IMR-90 (cell line): ENCODE data around the gene ADGRG1. TPM values are rescaled to one million over a fixed set of nuclear protein-coding genes. Genes with fewer than 3 reads are reported as not detected.

Experiments used
- ATAC-seq: fragments of 200-7000 bp; cut with Tn5 transposase; 2 replicates; pipeline ENCODE4 v1.9.1; 2020; ENCODE audit warnings: low read depth, mild to moderate bottlenecking, moderate library complexity
- BruUV-seq: library from RNA; stranded (reverse); fragments of 400-500 nt; replicated peaks from 2 replicates; lab custom pipeline; 2021; lab: Mats Ljungman, UMichigan
- CTCF ChIA-PET: fragments of 300-600 bp; formaldehyde crosslinking; extraction: SDS; loops from one replicate; lab custom pipeline; 2021; ENCODE audit warnings: antibody characterized with exemption; lab: Yijun Ruan, JAX
- POLR2A ChIA-PET: fragments of 300-600 bp; sonication (Branson Sonifier 250); formaldehyde crosslinking; loops from one replicate; lab custom pipeline; 2022; ENCODE audit warnings: antibody characterized with exemption; ENCODE audit not compliant: unreplicated experiment; lab: Charles Lee
- DNase-seq: peaks from one replicate; pipeline ENCODE4 v3.0.0; 2013
- H2AFZ ChIP-seq: replicated peaks from 2 replicates; pipeline ENCODE3; 2013; ENCODE audit warnings: low read length, mild to moderate bottlenecking; ENCODE audit not compliant: poor library complexity
- H2AK5ac ChIP-seq: 2 replicates; pipeline ENCODE4 v1.6.1; 2013; ENCODE audit warnings: low read depth, low read length, inconsistent platforms
- H2AK9ac ChIP-seq: replicated peaks from 2 replicates; pipeline ENCODE3; 2013; ENCODE audit warnings: mild to moderate bottlenecking, low read depth, low read length, moderate library complexity; ENCODE audit not compliant: poor library complexity
- H2BK120ac ChIP-seq: 2 replicates; pipeline ENCODE4 v1.6.1; 2013; ENCODE audit warnings: low read depth, low read length, inconsistent platforms
- H2BK15ac ChIP-seq: 3 replicates; pipeline ENCODE4 v1.6.1; 2013; ENCODE audit warnings: low read depth, low read length, inconsistent platforms
- H2BK20ac ChIP-seq: 2 replicates; pipeline ENCODE4 v1.6.1; 2013; ENCODE audit warnings: low read depth, mild to moderate bottlenecking, inconsistent platforms, low read length, moderate library complexity
- H2BK5ac ChIP-seq: 2 replicates; pipeline ENCODE4 v1.6.1; 2013; ENCODE audit warnings: mild to moderate bottlenecking, low read depth, low read length, inconsistent platforms; ENCODE audit not compliant: poor library complexity, severe bottlenecking
- H3K14ac ChIP-seq: replicated peaks from 2 replicates; pipeline ENCODE4 v1.6.1; 2013; ENCODE audit warnings: low read depth, low read length, inconsistent platforms
- H3K18ac ChIP-seq: 2 replicates; pipeline ENCODE4 v1.6.1; 2013; ENCODE audit warnings: low read depth, low read length, control low read depth
- H3K23ac ChIP-seq: 2 replicates; pipeline ENCODE4 v1.6.1; 2013; ENCODE audit warnings: low read depth, low read length, inconsistent platforms
- H3K27ac ChIP-seq: 2 replicates; pipeline ENCODE4 v1.5.1; 2013; ENCODE audit warnings: mild to moderate bottlenecking, control low read depth, low read length; ENCODE audit not compliant: insufficient read depth
- H3K27me3 ChIP-seq: 2 replicates; pipeline ENCODE4 v1.6.1; 2013; ENCODE audit warnings: low read length; ENCODE audit not compliant: control insufficient read depth, insufficient read depth
- H3K36me3 ChIP-seq: 2 replicates; pipeline ENCODE4 v1.6.1; 2013; ENCODE audit warnings: low read length, mixed read lengths; ENCODE audit not compliant: control insufficient read depth, insufficient read depth
- H3K4ac ChIP-seq: 2 replicates; pipeline ENCODE4 v1.6.1; 2013; ENCODE audit warnings: low read depth, low read length, inconsistent platforms
- H3K4me1 ChIP-seq: 2 replicates; pipeline ENCODE4 v1.6.1; 2013; ENCODE audit warnings: low read length, mixed read lengths; ENCODE audit not compliant: control insufficient read depth, insufficient read depth
- H3K4me2 ChIP-seq: 2 replicates; pipeline ENCODE4 v1.6.1; 2013; ENCODE audit warnings: low read depth, mild to moderate bottlenecking, control low read depth, low read length, moderate library complexity
- H3K4me3 ChIP-seq: 2 replicates; pipeline ENCODE4 v1.5.1; 2013; ENCODE audit warnings: low read depth, mild to moderate bottlenecking, control low read depth, low read length, moderate library complexity; ENCODE audit not compliant: insufficient read depth
- H3K56ac ChIP-seq: 2 replicates; pipeline ENCODE4 v1.6.1; 2013; ENCODE audit warnings: low read length, inconsistent platforms; ENCODE audit not compliant: insufficient read depth; ENCODE audit errors: extremely low read depth
- H3K79me1 ChIP-seq, 2 experiments: 2 replicates each; pipeline ENCODE4 v1.6.1; 2013; ENCODE audit warnings: low read length in 2 of 2, inconsistent platforms in 1 of 2, low read depth in 1 of 2
- H3K9ac ChIP-seq: 2 replicates; pipeline ENCODE4 v1.6.1; 2013; ENCODE audit warnings: low read depth, low read length, control low read depth
- H3K9me1 ChIP-seq: 2 replicates; pipeline ENCODE4 v1.6.1; 2013; ENCODE audit warnings: low read length, inconsistent platforms; ENCODE audit not compliant: insufficient read depth
- H3K9me3 ChIP-seq: 2 replicates; pipeline ENCODE4 v1.6.1; 2013; ENCODE audit warnings: low read length; ENCODE audit not compliant: control insufficient read depth, insufficient read depth
- H4K20me1 ChIP-seq: 2 replicates; pipeline ENCODE4 v1.6.1; 2013; ENCODE audit warnings: low read length, inconsistent platforms; ENCODE audit not compliant: insufficient read depth
- H4K5ac ChIP-seq: 2 replicates; pipeline ENCODE4 v1.6.1; 2013; ENCODE audit warnings: mild to moderate bottlenecking, low read depth, low read length, control low read depth
- H4K8ac ChIP-seq, 2 experiments: 2 replicates each; pipeline ENCODE4 v1.6.1; 2013; ENCODE audit warnings: low read depth in 2 of 2, low read length in 2 of 2, control low read depth in 1 of 2, inconsistent platforms in 1 of 2
- H4K91ac ChIP-seq: 2 replicates; pipeline ENCODE4 v1.6.1; 2013; ENCODE audit warnings: low read depth, low read length, inconsistent platforms; ENCODE audit not compliant: insufficient read depth
- BHLHE40 ChIP-seq: fragments of 150-350 bp; IDR thresholded peaks from 2 replicates; pipeline ENCODE4 v1.6.1; 2016; ENCODE audit warnings: mild to moderate bottlenecking, low read depth, low read length
- CEBPB ChIP-seq: IDR thresholded peaks from 2 replicates; pipeline ENCODE4 v1.6.1; 2012; ENCODE audit warnings: low read depth, low read length, improper control_type of control experiment
- CHD1 ChIP-seq: IDR thresholded peaks from 2 replicates; pipeline ENCODE4 v1.6.1; 2012; ENCODE audit warnings: low read depth, low read length, improper control_type of control experiment
- CTCF ChIP-seq: conservative IDR thresholded peaks from 2 replicates; pipeline ENCODE4 v1.5.1; 2012; ENCODE audit warnings: mild to moderate bottlenecking, low read depth, low read length, improper control_type of control experiment
- FOS ChIP-seq: fragments of 150-350 bp; IDR thresholded peaks from 2 replicates; pipeline ENCODE4 v1.6.1; 2016; ENCODE audit warnings: low read depth, low read length
- MAFK ChIP-seq: IDR thresholded peaks from 2 replicates; pipeline ENCODE4 v1.6.1; 2012; ENCODE audit warnings: low read depth, low read length, improper control_type of control experiment
- MAZ ChIP-seq: IDR thresholded peaks from 2 replicates; pipeline ENCODE4 v1.6.1; 2012; ENCODE audit warnings: low read depth, mild to moderate bottlenecking, low read length, improper control_type of control experiment, moderate library complexity, borderline replicate concordance
- MXI1 ChIP-seq: IDR thresholded peaks from 2 replicates; pipeline ENCODE4 v1.6.1; 2012; ENCODE audit warnings: low read depth, mild to moderate bottlenecking, low read length, moderate library complexity, borderline replicate concordance
- NFE2L2 ChIP-seq: fragments of 150-350 bp; IDR thresholded peaks from 2 replicates; pipeline ENCODE4 v1.6.1; 2016; ENCODE audit warnings: low read depth, mild to moderate bottlenecking, low read length
- RAD21 ChIP-seq: IDR thresholded peaks from 2 replicates; pipeline ENCODE4 v1.6.1; 2012; ENCODE audit warnings: low read length, improper control_type of control experiment
- RCOR1 ChIP-seq: IDR thresholded peaks from 2 replicates; pipeline ENCODE4 v1.6.1; 2012; ENCODE audit warnings: mild to moderate bottlenecking, low read length, improper control_type of control experiment; ENCODE audit not compliant: insufficient replicate concordance
- RFX5 ChIP-seq: IDR thresholded peaks from 2 replicates; pipeline ENCODE4 v1.8.0; 2012; ENCODE audit warnings: low read depth, mild to moderate bottlenecking, low read length, moderate library complexity
- SMC3 ChIP-seq: fragments of 150-350 bp; IDR thresholded peaks from 2 replicates; pipeline ENCODE4 v1.6.1; 2016; ENCODE audit warnings: low read depth, mild to moderate bottlenecking, antibody characterized with exemption, low read length, moderate library complexity
- USF2 ChIP-seq: fragments of 150-350 bp; IDR thresholded peaks from 2 replicates; pipeline ENCODE4 v1.6.1; 2017; ENCODE audit warnings: mild to moderate bottlenecking, antibody characterized with exemption, low read length, low read depth
- WGBS, 2 experiments: methylation state at CpG; one replicate each; pipeline versions ENCODE4 v1.1.5 to v1.1.7; 2013; ENCODE audit warnings: missing lambda C conversion rate in 2 of 2; ENCODE audit not compliant: insufficient read length in 1 of 2; ENCODE audit errors: extremely low coverage in 2 of 2; 5-methylcytosine and 5-hydroxymethylcytosine counted together
- dilution Hi-C: fragments of 300-500 bp; cut with HindIII; formaldehyde crosslinking; loops from one replicate; pipeline ENCODE4 v1.14.3; 2018; ENCODE audit warnings: low sequenced_read_pairs; ENCODE audit not compliant: unreplicated experiment
- in situ Hi-C: fragments of 300-500 bp; cut with MboI; formaldehyde crosslinking; loops from 3 replicates; pipeline ENCODE4 v1.14.3; 2019; ENCODE audit warnings: low sequenced_read_pairs, inconsistent platforms, mixed read lengths
- intact Hi-C: fragments of 100-400 bp; cut with micrococcal nuclease; formaldehyde crosslinking; loops from 2 replicates; pipeline ENCODE4 v1.10.0; 2022
- polyA plus RNA-seq, 3 experiments: library from polyadenylated mRNA; depleted of rRNA; stranded (reverse); fragments of >200 nt; gene quantifications; 2 replicates each; pipeline ENCODE4 v1.2.3, GENCODE V29; 2012; ENCODE audit warnings: low replicate concordance in 1 of 3
- total RNA-seq: library from RNA; depleted of rRNA; stranded (reverse); fragments of >200 nt; gene quantifications from 2 replicates; pipeline ENCODE4 v1.2.3, GENCODE V29; 2012
- TF ChIP-seq, protein P1 (sequence below): fragments of 150-350 bp; IDR thresholded peaks from 2 replicates; pipeline ENCODE4 v1.6.1; 2016; ENCODE audit warnings: low read depth, mild to moderate bottlenecking, low read length, moderate library complexity, borderline replicate concordance

ADGRG1 gene
- total and polyA plus RNA-seq, 2 of the 4 experiments (the other 2 are of a cell fraction): 0.90 to 8.4 TPM

DNA sequence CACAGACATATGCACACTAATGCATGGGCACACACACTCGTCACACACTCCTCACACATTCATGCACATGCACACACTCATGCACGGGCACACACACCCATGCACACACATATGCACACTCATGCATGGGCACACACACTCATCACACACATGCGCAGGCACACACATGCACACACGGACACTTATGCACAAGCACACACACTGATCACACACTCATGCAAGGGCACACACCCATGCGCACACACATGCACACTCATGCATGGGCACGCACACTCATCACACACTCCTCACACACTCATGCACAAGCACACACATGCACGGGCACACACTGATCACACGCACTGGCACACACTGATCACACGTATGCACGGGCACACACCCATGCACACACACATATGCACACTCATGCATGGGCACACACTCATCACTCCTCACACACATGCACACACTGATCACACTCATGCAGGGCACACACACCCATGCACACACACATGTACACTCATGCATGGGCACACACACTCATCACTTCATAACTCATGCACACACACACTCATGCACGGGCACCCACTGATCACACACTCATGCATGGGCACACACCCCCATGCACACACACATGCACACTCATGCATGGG lies 16.1 kb downstream of the ADGRG1 start:
- ChIA-PET CTCF (interaction anchor here (1.3 kb wide), 1 partner anchor 53 kb away, joined by 3 read pairs; no protein-coding TSS in a partner anchor), POLR2A (no interaction called here)
- no TSS peak for BruUV-seq
- no peak overlapping the region for H3K56ac ChIP-seq
- H3K4me1 ChIP-seq: peaks cover 8% of the 10 kb centered on the region
- no peak overlapping the region for H2BK15ac ChIP-seq
- no peak overlapping the region for H4K5ac ChIP-seq
- intact Hi-C loops: loop anchor here (10.0 kb wide), 1 partner anchor 360 kb away; the partner anchor contains the start of genes USB1 and ZNF319
- no peak overlapping the region; the same call in 1 of the 2 replicates for H3K4ac ChIP-seq
- ATAC-seq: no peak
- no peak overlapping the region for H2BK5ac ChIP-seq
- H4K20me1 ChIP-seq: no peaks in the 10 kb centered on the region
- H2BK120ac ChIP-seq: no peak overlapping the region
- no peak overlapping the region; the same call in 1 of the 2 replicates for H2AK5ac ChIP-seq
- peak overlapping the region; percentile 36 for H2AFZ ChIP-seq
- H3K9me1 ChIP-seq: peaks cover 19% of the 10 kb centered on the region
- H3K36me3 ChIP-seq: no peaks in the 10 kb centered on the region
- peak overlapping the region; percentile 66 for H2AK9ac ChIP-seq
- H4K91ac ChIP-seq: no peak overlapping the region
- H3K79me1 ChIP-seq: no peaks in the 10 kb centered on the region
- no peak overlapping the region for H3K4me3 ChIP-seq
- in situ Hi-C loops: loop anchor here (5.0 kb wide), 1 partner anchor 42 kb away; no protein-coding TSS in a partner anchor
- H3K23ac ChIP-seq: no peak overlapping the region
- H3K27me3 ChIP-seq: peaks cover 3% of the 10 kb centered on the region
- WGBS, 2 experiments: 92% methylated on average over 10 of the region's 11 CpGs; no CpG with 5 or more reads in 1 of the 2 experiments
- DNase-seq: no peak
- no peak overlapping the region for H3K9ac ChIP-seq
- no peak overlapping the region for H2BK20ac ChIP-seq
- H4K8ac ChIP-seq: no peak overlapping the region
- H3K18ac ChIP-seq: no peak overlapping the region
- H3K9me3 ChIP-seq: no peaks in the 10 kb centered on the region
- dilution Hi-C loops: no loop called here
- H3K14ac ChIP-seq: no peak overlapping the region
- no peak overlapping the region for H3K27ac ChIP-seq
- H3K4me2 ChIP-seq: no peak overlapping the region
- TF ChIP-seq CHD1 (no peak), MXI1 (no peak), CTCF (no peak), MAZ (no peak), RCOR1 (no peak), BHLHE40 (no peak), USF2 (no peak), NFE2L2 (no peak), RAD21 (no peak), FOS (no peak), SMC3 (no peak), CEBPB (no peak), RFX5 (no peak), MAFK (no peak)
- TF ChIP-seq, protein P1, sequence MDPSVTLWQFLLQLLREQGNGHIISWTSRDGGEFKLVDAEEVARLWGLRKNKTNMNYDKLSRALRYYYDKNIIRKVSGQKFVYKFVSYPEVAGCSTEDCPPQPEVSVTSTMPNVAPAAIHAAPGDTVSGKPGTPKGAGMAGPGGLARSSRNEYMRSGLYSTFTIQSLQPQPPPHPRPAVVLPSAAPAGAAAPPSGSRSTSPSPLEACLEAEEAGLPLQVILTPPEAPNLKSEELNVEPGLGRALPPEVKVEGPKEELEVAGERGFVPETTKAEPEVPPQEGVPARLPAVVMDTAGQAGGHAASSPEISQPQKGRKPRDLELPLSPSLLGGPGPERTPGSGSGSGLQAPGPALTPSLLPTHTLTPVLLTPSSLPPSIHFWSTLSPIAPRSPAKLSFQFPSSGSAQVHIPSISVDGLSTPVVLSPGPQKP: no peak
